Cardiac muscle cell (in vitro differentiated cells and primary cell): Measurements from ENCODE around the gene TNFSF12. TPM values are rescaled to one million over a fixed set of nuclear protein-coding genes. Genes with fewer than 3 reads are reported as not detected.
A peak's percentile ranks its signal among the peaks of the same experiment; 100 is the strongest.

Experiments
- DNase-seq, 2 donors: peaks; one replicate each; pipeline versions ENCODE4 v3.0.0 to v3.0.0-alpha.2; 2010 to 2017; ENCODE audit warnings: low read depth in 1 of 2, low spot score in 1 of 2
- H3K27ac ChIP-seq: fragments of 200-600 bp; sonication (generic); 2 replicates; pipeline ENCODE4 v1.5.1; 2016
- H3K27me3 ChIP-seq: fragments of 200-600 bp; sonication (generic); 2 replicates; pipeline ENCODE4 v1.6.0; 2016; ENCODE audit warnings: control low read depth
- H3K36me3 ChIP-seq: fragments of 200-600 bp; sonication (generic); 2 replicates; pipeline ENCODE4 v1.5.1; 2016; ENCODE audit warnings: control low read depth
- H3K4me1 ChIP-seq: fragments of 200-600 bp; sonication (generic); 2 replicates; pipeline ENCODE4 v1.8.1; 2017; ENCODE audit warnings: low read depth, mild to moderate bottlenecking, mixed run types
- H3K4me3 ChIP-seq: fragments of 200-600 bp; sonication (generic); 2 replicates; pipeline ENCODE4 v1.5.1; 2016; ENCODE audit warnings: mild to moderate bottlenecking
- H3K9me3 ChIP-seq: fragments of 200-600 bp; sonication (generic); 2 replicates; pipeline ENCODE4 v1.5.1; 2017; ENCODE audit warnings: low read depth, mild to moderate bottlenecking, control low read depth
- polyA plus RNA-seq: library from polyadenylated mRNA; unstranded; fragments of >200 nt; fragmentation: Nextera tagmentation; extraction: Ambion mirVana; gene quantifications from 2 replicates; pipeline ENCODE4 v1.2.1, GENCODE V29; 2016
- total RNA-seq: library from RNA; depleted of rRNA; stranded (reverse); fragments of >200 nt; gene quantifications from 2 replicates; pipeline ENCODE4 v1.2.3, GENCODE V29; 2016
- TF ChIP-seq, protein P1 (sequence below): IDR thresholded peaks from 2 replicates; pipeline ENCODE4 v1.5.1; 2012; ENCODE audit warnings: low read depth, mild to moderate bottlenecking, low read length

TNFSF12 gene
- total and polyA plus RNA-seq, 2 experiments from 2014 or later, result 3.2 to 11.7 TPM

DNA sequence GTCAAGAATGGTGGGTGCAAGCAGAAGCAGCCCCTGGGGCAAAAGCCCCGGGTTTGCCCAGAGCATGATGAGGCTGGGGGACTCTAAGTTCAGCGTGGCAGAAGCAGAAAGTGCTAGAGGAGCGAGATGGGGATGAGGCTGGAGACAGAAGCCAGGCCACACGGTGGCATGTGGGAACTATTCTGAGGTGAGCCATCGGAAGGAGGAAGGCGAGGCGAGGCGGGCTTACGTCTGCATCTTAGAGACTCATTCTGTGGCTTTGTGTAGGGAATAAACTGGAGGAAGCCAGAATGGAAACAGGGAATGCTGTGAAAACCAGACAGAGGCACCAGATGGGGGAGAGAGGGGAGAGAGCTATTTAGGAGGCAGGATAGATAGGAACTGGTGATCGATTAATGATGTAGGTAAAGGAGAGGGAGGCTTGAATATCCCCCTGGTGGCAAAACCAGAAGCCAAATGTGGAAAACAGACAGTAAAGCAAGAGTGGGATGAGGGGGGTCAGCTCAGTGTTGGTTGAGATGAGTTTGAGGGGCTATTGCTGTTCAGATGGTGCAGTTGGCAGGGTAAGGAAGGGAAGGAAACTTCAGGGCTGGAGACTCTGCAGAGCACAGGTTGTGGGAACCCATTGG is 6.6 kb downstream of the TNFSF12 start:
- no peaks in the 10 kb centered on the region for H3K27me3 ChIP-seq
- no peak overlapping the region for H3K4me3 ChIP-seq
- no peak for DNase-seq
- no peaks in the 10 kb centered on the region for H3K9me3 ChIP-seq
- no peak overlapping the region for H3K27ac ChIP-seq
- TF ChIP-seq, protein P1, sequence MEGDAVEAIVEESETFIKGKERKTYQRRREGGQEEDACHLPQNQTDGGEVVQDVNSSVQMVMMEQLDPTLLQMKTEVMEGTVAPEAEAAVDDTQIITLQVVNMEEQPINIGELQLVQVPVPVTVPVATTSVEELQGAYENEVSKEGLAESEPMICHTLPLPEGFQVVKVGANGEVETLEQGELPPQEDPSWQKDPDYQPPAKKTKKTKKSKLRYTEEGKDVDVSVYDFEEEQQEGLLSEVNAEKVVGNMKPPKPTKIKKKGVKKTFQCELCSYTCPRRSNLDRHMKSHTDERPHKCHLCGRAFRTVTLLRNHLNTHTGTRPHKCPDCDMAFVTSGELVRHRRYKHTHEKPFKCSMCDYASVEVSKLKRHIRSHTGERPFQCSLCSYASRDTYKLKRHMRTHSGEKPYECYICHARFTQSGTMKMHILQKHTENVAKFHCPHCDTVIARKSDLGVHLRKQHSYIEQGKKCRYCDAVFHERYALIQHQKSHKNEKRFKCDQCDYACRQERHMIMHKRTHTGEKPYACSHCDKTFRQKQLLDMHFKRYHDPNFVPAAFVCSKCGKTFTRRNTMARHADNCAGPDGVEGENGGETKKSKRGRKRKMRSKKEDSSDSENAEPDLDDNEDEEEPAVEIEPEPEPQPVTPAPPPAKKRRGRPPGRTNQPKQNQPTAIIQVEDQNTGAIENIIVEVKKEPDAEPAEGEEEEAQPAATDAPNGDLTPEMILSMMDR, result no peak
- no peaks in the 10 kb centered on the region for H3K36me3 ChIP-seq
- peaks cover 10% of the 10 kb centered on the region for H3K4me1 ChIP-seq

GRCh38 chr17:7556627-7557026 is 7.8 kb downstream of the TNFSF12 start:
- TF ChIP-seq, protein P1, result no peak
- no peaks in the 10 kb centered on the region for H3K36me3 ChIP-seq
- no peaks in the 10 kb centered on the region for H3K27me3 ChIP-seq
- no peak overlapping the region for H3K27ac ChIP-seq
- no peak for DNase-seq
- H3K9me3 ChIP-seq, result no peaks in the 10 kb centered on the region
- peaks cover 14% of the 10 kb centered on the region for H3K4me1 ChIP-seq
- no peak overlapping the region for H3K4me3 ChIP-seq

DNA sequence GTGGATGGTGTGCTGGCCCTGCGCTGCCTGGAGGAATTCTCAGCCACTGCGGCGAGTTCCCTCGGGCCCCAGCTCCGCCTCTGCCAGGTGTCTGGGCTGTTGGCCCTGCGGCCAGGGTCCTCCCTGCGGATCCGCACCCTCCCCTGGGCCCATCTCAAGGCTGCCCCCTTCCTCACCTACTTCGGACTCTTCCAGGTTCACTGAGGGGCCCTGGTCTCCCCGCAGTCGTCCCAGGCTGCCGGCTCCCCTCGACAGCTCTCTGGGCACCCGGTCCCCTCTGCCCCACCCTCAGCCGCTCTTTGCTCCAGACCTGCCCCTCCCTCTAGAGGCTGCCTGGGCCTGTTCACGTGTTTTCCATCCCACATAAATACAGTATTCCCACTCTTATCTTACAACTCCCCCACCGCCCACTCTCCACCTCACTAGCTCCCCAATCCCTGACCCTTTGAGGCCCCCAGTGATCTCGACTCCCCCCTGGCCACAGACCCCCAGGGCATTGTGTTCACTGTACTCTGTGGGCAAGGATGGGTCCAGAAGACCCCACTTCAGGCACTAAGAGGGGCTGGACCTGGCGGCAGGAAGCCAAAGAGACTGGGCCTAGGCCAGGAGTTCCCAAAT is 8.4 kb downstream of the TNFSF12 start:
- Histone ChIP-seq H3K27ac (no peak overlapping the region), H3K4me1 (peaks cover 14% of the 10 kb centered on the region), H3K4me3 (no peak overlapping the region), H3K9me3 (no peaks in the 10 kb centered on the region), H3K27me3 (no peaks in the 10 kb centered on the region), H3K36me3 (no peaks in the 10 kb centered on the region)
- TF ChIP-seq, protein P1, result no peak
- no peak for DNase-seq

- no peak overlapping the region for H3K4me3 ChIP-seq
- no peaks in the 10 kb centered on the region for H3K27me3 ChIP-seq
- H3K4me1 ChIP-seq, result peaks cover 19% of the 10 kb centered on the region
- TF ChIP-seq, protein P1, result no peak
- H3K36me3 ChIP-seq, result no peaks in the 10 kb centered on the region
- peak overlapping the region; percentile 53 for H3K27ac ChIP-seq
- DNase-seq, result peak; percentile 38 to 94
- H3K9me3 ChIP-seq, result no peaks in the 10 kb centered on the region
These were observed 9.1 kb downstream of the TNFSF12 start for GRCh38 chr17:7557775-7558543.

DNA sequence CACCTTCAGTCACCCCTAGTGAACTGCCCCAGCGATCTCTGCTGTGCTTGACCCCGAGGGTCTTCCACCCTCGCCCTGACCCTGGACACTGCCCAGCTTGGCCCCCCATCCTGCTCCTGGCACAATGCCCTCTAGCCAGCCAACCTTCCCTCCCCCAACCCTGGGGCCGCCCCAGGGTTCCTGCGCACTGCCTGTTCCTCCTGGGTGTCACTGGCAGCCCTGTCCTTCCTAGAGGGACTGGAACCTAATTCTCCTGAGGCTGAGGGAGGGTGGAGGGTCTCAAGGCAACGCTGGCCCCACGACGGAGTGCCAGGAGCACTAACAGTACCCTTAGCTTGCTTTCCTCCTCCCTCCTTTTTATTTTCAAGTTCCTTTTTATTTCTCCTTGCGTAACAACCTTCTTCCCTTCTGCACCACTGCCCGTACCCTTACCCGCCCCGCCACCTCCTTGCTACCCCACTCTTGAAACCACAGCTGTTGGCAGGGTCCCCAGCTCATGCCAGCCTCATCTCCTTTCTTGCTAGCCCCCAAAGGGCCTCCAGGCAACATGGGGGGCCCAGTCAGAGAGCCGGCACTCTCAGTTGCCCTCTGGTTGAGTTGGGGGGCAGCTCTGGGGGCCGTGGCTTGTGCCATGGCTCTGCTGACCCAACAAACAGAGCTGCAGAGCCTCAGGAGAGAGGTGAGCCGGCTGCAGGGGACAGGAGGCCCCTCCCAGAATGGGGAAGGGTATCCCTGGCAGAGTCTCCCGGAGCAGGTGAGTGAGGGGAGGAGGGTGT is 9.9 kb downstream of the TNFSF12 start, which contains the start of gene TNFSF13:
TSS of gene TNFSF13 (plus strand) at position 207 of the 776 bp plus-strand sequence. CDS start at position 497, 290 bp downstream.
- H3K9me3 ChIP-seq, result no peaks in the 10 kb centered on the region
- H3K27ac ChIP-seq, result peak within 1 kb of the TSS; percentile 53
- peaks cover 20% of the 10 kb centered on the region for H3K4me1 ChIP-seq
- H3K36me3 ChIP-seq, result peaks cover 5% of the 10 kb centered on the region
- DNase-seq, result no peak
- TF ChIP-seq, protein P1, result no peak
- H3K4me3 ChIP-seq, result no peak within 1 kb of the TSS
- H3K27me3 ChIP-seq, result no peaks in the 10 kb centered on the region
